GM18508 (cell line): ENCODE results near the gene PELI2.

ENCODE experiments used
- ATAC-seq: cut with Tn5 transposase; IDR thresholded peaks from one replicate; pipeline ENCODE4 v1.9.1; 2021; ENCODE audit warnings: moderate number of reproducible peaks; ENCODE audit not compliant: insufficient read depth, unreplicated experiment

PELI2 gene

GRCh38 chr14:56117765-56118610 is at the start of gene PELI2:
Gene PELI2, plus strand, starts transcription at chr14:56118411. Its CDS starts 250 bp downstream, at chr14:56118661.
- no peak for ATAC-seq

GRCh38 chr14:56073799-56074198 is 44.4 kb upstream of the PELI2 start:
- ATAC-seq, result no peak

GRCh38 chr14:56075301-56075700 is 42.9 kb upstream of the PELI2 start:
- no peak for ATAC-seq

GRCh38 chr14:56081139-56081538 is 37.1 kb upstream of the PELI2 start:
- no peak for ATAC-seq

- no peak for ATAC-seq
Measured at GRCh38 chr14:56082880-56083279, 35.3 kb upstream of the PELI2 start.

GRCh38 chr14:56085471-56085870 is 32.7 kb upstream of the PELI2 start:
- ATAC-seq, result no peak

GRCh38 chr14:56087671-56088471 is 30.3 kb upstream of the PELI2 start:
- ATAC-seq, result no peak

- ATAC-seq, result no peak
Measured at GRCh38 chr14:56088941-56089340, 29.3 kb upstream of the PELI2 start.

GRCh38 chr14:56092763-56093162 is 25.4 kb upstream of the PELI2 start:
- ATAC-seq, result no peak

- ATAC-seq, result no peak
Measured at GRCh38 chr14:56094076-56094475, 24.1 kb upstream of the PELI2 start.

- ATAC-seq, result no peak
Measured at GRCh38 chr14:56098021-56098420, 20.2 kb upstream of the PELI2 start.

GRCh38 chr14:56099081-56099797 is 19.0 kb upstream of the PELI2 start:
- ATAC-seq, result no peak

- no peak for ATAC-seq
Measured at GRCh38 chr14:56100556-56100955, 17.7 kb upstream of the PELI2 start.

GRCh38 chr14:56102941-56103340 is 15.3 kb upstream of the PELI2 start:
- no peak for ATAC-seq

- no peak for ATAC-seq
Measured at GRCh38 chr14:56107615-56108014, 10.6 kb upstream of the PELI2 start.

GRCh38 chr14:56108057-56108456 is 10.2 kb upstream of the PELI2 start:
- ATAC-seq, result no peak

GRCh38 chr14:56112781-56113180 is 5.4 kb upstream of the PELI2 start:
- no peak for ATAC-seq

- ATAC-seq, result no peak
Measured at GRCh38 chr14:56115334-56115870, 2.8 kb upstream of the PELI2 start.

- no peak for ATAC-seq
Measured at GRCh38 chr14:56115976-56116893, 2.0 kb upstream of the PELI2 start.
